HG02678 (cell line): ENCODE measurements around the gene SFRP5.

Experiments used
- ATAC-seq: cut with Tn5 transposase; IDR thresholded peaks from one replicate; pipeline ENCODE4 v1.9.1; 2021; ENCODE audit warnings: mild to moderate bottlenecking, moderate library complexity; ENCODE audit not compliant: unreplicated experiment

Gene SFRP5

GRCh38 chr10:97766996-97767924 lies 4.5 kb downstream of the SFRP5 start:
- no peak for ATAC-seq

GRCh38 chr10:97766106-97766810 lies 5.5 kb downstream of the SFRP5 start:
- no peak for ATAC-seq

- ATAC-seq: no peak
Observed at GRCh38 chr10:97765201-97765600, 6.6 kb downstream of the SFRP5 start.

GRCh38 chr10:97764519-97764931 lies 7.3 kb downstream of the SFRP5 start:
- ATAC-seq: peak; percentile 67

GRCh38 chr10:97763947-97764346 lies 7.9 kb downstream of the SFRP5 start:
- no peak for ATAC-seq

GRCh38 chr10:97763411-97763810 lies 8.4 kb downstream of the SFRP5 start:
- ATAC-seq: no peak

GRCh38 chr10:97762816-97763215 lies 9.0 kb downstream of the SFRP5 start:
- ATAC-seq: no peak

GRCh38 chr10:97762056-97762455 lies 9.7 kb downstream of the SFRP5 start:
- ATAC-seq: no peak

- no peak for ATAC-seq
Observed at GRCh38 chr10:97761331-97761865, 10.4 kb downstream of the SFRP5 start.

- ATAC-seq: no peak
Observed at GRCh38 chr10:97760461-97761257, 11.1 kb downstream of the SFRP5 start.

- no peak for ATAC-seq
Observed at GRCh38 chr10:97759946-97760345, 11.9 kb downstream of the SFRP5 start.

GRCh38 chr10:97759158-97759887 lies 12.5 kb downstream of the SFRP5 start:
- ATAC-seq: no peak

GRCh38 chr10:97757471-97757870 lies 14.3 kb downstream of the SFRP5 start:
- no peak for ATAC-seq

GRCh38 chr10:97755718-97756117 lies 16.1 kb downstream of the SFRP5 start:
- no peak for ATAC-seq

- no peak for ATAC-seq
Observed at GRCh38 chr10:97754726-97755125, 17.1 kb downstream of the SFRP5 start.

- ATAC-seq: no peak
Observed at GRCh38 chr10:97752956-97753355, 18.8 kb downstream of the SFRP5 start.

- ATAC-seq: no peak
Observed at GRCh38 chr10:97748116-97748515, 23.7 kb downstream of the SFRP5 start.

GRCh38 chr10:97747573-97747972 lies 24.2 kb downstream of the SFRP5 start:
- no peak for ATAC-seq

- no peak for ATAC-seq
Observed at GRCh38 chr10:97744405-97745035, 27.3 kb downstream of the SFRP5 start.
